Stimulated activated CD4-positive, alpha-beta T cell treated with anti-CD3 and anti-CD28 coated beads, Interleukin-15, amount 100 ng/mL, for 1 hour (primary cell): Measurements from ENCODE around the gene ZNF579.
"Not testable (repeated sequence)": the region's sequence is repeated elsewhere in the genome, so short reads cannot be mapped to it uniquely, and the experiment has no call there.

ENCODE experiments used
- DNase-seq, 2 donors: peaks; one replicate each; pipeline ENCODE4 v3.0.0-alpha.2; 2020; ENCODE audit warnings: low read depth in 1 of 2, low spot score in 1 of 2

Gene ZNF579

GRCh38 chr19:55573929-55574328 is 6.7 kb downstream of the ZNF579 start:
- not testable (repeated sequence) for DNase-seq

- DNase-seq: not testable (repeated sequence)
Observed at GRCh38 chr19:55569477-55569876, 11.2 kb downstream of the ZNF579 start.

- no peak for DNase-seq
Observed at GRCh38 chr19:55567708-55568328, 12.8 kb downstream of the ZNF579 start.

- DNase-seq: no peak
Observed at GRCh38 chr19:55566823-55567222, 13.8 kb downstream of the ZNF579 start.

GRCh38 chr19:55563261-55563690 is 17.4 kb downstream of the ZNF579 start:
- no peak for DNase-seq

GRCh38 chr19:55559684-55560083 is 21.0 kb downstream of the ZNF579 start:
- DNase-seq: no peak

- no peak for DNase-seq
Observed at GRCh38 chr19:55554741-55555152, 25.9 kb downstream of the ZNF579 start.

GRCh38 chr19:55554302-55554701 is 26.3 kb downstream of the ZNF579 start:
- no peak for DNase-seq

GRCh38 chr19:55553217-55554182 is 27.1 kb downstream of the ZNF579 start:
- DNase-seq: no peak

GRCh38 chr19:55552620-55553019 is 28.0 kb downstream of the ZNF579 start:
- no peak for DNase-seq

- DNase-seq: no peak
Observed at GRCh38 chr19:55552206-55552605, 28.4 kb downstream of the ZNF579 start.

- DNase-seq: no peak
Observed at GRCh38 chr19:55550321-55550650, 30.4 kb downstream of the ZNF579 start.

- no peak for DNase-seq
Observed at GRCh38 chr19:55549500-55550320, 30.9 kb downstream of the ZNF579 start.

- DNase-seq: no peak
Observed at GRCh38 chr19:55546822-55547614, 33.6 kb downstream of the ZNF579 start.

GRCh38 chr19:55546011-55546410 is 34.6 kb downstream of the ZNF579 start:
- DNase-seq: no peak

- no peak for DNase-seq
Observed at GRCh38 chr19:55545443-55545842, 35.2 kb downstream of the ZNF579 start, which contains the start of gene SBK3. TSS of gene SBK3 (minus strand) at chr19:55545543. CDS start at chr19:55545543, 0 bp downstream.

GRCh38 chr19:55544776-55545439 is 35.7 kb downstream of the ZNF579 start:
- no peak for DNase-seq

- DNase-seq: no peak
Observed at GRCh38 chr19:55544014-55544413, 36.6 kb downstream of the ZNF579 start.

GRCh38 chr19:55543567-55543966 is 37.1 kb downstream of the ZNF579 start:
- DNase-seq: no peak

- no peak for DNase-seq
Observed at GRCh38 chr19:55542292-55542855, 38.3 kb downstream of the ZNF579 start.
